DMS153 (cell line): ENCODE results near the gene COL5A1.
"Not testable (repeated sequence)": the region's sequence is repeated elsewhere in the genome, so short reads cannot be mapped to it uniquely, and the experiment has no call there.

Experiments
- DNase-seq: peaks from one replicate; lab custom pipeline; 2025; lab: John Stamatoyannopoulos, UW

Gene COL5A1

DNA sequence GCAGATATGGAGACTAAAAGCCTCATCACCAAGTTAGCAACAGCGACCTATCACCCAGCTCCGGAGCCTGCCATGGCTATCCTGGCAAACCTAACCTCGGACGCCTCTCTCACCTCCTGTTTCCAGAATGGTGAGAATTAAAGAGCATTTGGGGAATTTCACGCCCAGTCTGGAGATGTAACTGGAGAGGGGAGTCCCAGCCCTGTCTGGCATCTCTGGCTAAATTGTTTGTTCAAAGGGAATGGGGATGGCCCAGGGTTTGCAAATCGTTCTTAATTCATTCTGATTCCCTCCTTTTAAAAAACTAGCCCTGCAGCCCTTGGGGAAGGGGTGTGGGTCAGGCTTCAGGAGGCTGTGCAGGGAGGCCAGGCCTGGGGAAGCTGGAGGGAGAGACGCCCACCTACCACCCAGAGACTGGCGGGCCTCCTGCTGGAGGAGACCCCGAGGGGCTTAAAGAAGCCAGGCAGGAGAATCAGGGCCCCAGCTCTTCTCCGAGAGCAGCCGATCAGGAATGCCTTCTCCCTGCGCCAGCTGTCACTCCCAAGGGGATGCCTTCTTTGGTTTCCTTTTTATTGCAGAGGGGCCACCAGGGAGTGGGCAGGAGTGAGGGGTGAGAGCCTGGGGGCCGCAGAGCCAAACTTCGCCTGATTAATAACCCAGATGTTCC, 964 bp upstream of the COL5A1 start:
- no peak for DNase-seq

DNA sequence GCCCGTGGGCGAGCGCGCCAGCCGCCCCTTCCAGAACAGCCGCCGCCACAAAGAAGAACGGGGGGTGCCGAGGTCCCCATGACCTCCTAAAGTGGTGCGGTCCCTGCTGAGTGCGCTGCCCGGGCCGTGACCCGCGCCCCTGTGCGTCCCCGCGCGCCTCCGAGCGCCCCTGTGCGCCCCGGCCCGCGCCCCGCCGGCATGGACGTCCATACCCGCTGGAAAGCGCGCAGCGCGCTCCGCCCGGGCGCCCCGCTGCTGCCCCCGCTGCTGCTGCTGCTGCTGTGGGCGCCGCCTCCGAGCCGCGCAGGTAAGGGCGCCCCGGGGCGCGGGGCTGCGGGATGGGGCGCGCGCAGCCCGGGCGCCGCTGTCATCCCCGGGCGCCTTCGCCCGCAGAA, 384 bp downstream of the COL5A1 start:
- no peak for DNase-seq

DNA sequence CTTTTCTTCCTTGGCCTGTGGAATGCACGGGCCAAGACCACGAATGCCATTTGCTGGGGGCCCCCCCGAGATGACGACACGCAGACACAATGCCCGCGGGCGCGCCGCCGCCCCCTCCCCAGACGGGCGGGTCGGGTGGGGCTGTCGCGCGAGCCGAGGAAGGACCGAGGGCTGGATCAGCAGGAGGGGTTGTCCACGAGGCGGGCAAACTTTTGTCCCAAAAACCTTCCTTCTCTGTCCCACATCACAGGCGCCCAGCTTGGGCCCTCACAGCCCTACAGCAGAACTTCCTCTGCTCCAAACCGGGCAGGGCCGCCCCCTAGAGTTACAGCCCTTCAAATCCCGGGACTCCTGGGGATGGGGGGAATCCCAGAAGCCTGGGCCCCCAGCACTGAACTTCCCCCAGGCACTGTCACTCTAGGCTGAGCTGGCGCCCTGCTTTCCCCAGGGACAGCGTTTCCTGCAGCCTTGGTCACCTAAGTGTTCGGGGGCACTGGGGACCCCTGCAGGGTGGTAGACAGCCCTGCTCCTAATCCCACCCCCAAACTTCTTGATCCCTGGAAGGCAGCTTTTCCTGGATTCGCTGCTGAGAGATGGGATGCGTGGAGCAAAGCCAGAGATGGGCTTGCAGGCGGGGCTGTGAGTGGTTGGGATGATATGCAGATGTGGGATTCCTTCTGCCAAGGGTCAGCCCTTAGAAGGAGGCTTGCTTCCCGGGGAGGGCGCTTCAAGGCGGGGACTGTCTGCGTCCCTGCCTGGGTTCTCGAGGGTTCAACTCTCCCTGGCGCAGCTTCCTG, 980 bp downstream of the COL5A1 start:
- no peak for DNase-seq

DNA sequence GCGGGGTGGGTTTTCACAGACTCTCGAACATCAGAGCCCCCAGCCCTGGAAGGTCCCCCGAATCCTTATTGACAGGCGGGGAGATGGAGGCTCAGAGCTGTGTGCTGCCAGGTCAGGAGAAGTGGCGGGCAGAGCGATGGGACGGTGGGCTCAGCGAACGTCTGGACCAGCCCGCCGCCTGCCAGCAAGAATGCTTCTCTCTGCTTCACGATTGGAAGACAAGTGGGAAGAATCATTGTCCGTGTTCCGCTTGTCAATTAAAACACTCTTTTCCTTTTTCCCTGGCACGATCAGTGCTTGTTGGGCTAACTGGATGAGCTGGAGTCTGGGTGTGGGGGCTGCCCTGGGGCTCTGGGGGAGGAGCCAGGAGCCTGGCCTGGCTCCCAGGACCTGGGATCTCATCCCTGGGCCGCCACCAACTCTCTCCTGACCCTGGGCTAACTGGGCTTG, 1.6 kb downstream of the COL5A1 start:
- DNase-seq: no peak

DNA sequence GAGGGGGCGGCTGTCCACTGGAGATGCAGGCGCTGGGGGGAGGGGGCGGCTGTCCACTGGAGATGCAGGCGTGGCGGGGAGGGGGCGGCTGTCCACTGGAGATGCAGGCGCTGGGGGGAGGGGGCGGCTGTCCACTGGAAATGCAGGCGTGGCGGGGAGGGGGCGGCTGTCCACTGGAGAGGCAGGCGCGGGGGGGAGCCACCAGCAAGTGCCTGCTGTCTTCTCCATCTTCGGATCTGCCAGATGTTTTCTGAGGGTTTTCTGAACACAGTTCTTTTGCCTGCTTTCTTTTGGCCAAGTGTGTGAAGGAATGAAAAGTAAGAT, 2.8 kb downstream of the COL5A1 start:
- not testable (repeated sequence) for DNase-seq

DNA sequence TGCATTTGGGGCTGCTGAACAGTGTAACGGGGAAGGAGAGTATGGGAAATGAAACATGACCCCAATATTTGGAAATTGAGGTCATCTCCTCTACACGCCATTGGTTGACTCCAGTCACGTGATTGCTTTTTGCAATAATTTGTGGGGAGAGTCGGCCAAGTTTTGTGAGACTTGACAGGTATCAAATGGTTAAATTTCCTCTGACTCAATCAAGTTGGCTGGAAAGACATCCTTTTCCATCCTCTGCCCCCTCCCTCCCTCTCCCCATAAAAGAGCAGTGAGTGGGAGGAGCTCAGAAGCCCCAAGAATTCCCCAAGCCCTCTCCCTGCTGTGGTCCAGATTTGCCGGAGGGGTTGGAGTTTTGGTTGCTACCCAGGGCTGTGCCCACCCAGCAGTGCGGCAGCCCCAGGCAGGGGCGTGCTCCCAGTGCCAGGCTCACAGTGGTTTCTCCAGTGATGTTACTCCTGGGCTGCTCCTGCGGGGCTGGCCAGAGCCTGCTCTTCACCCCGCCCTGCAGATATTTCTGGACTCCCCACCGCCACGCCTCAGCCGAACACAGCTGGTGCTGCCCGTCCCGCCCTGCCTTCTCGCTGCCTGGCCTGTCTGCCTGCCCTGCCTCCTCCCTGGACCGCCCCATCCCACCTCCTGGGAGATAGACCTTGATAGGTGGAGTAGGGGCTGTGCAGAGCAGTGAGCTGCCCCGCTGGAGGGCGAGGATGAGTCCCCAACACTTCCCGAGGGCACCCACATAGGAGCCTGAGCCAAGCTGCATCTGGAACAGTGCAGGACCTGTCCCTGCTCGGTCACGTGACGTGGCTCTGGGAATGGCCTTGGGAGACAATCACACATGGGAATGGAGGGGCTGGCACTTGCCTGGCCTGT, 3.4 kb downstream of the COL5A1 start:
- no peak for DNase-seq

DNA sequence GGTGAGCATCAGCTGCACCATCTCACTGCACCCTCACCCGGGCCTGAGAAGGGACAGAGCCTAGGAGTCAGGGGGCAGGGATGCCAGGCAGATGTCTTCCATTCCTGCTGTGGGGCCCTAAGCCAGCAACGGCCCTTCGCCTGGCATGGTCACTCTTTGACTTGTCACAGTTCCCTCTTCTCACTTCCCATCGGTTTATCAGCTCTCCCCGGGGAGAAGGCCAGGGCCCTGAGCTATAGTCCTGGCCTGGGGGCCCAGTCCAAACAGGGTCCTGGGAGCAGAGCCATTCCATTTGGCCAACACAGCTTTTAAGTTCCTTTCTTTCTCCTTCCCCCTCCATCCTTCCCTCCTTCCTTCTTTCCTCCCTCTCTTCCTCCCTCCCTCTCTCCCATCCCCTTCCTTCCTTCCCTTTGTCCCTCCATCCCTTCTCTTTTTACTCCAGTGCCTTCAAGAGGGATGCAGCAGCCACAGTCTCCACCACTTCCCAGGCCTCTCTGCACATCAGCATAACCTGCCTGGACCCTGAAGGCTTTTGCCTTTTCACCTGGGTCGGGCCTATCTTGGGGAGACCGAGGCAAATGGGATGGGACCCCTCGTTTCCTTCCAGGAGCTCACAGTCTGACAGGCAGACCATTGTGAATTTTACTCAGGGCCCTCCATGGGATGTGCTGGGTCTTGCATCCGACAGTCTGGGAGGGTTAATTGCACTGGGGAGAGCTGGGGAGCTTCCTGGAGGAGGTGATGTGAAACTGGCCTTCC, 4.2 kb downstream of the COL5A1 start:
- no peak for DNase-seq

DNA sequence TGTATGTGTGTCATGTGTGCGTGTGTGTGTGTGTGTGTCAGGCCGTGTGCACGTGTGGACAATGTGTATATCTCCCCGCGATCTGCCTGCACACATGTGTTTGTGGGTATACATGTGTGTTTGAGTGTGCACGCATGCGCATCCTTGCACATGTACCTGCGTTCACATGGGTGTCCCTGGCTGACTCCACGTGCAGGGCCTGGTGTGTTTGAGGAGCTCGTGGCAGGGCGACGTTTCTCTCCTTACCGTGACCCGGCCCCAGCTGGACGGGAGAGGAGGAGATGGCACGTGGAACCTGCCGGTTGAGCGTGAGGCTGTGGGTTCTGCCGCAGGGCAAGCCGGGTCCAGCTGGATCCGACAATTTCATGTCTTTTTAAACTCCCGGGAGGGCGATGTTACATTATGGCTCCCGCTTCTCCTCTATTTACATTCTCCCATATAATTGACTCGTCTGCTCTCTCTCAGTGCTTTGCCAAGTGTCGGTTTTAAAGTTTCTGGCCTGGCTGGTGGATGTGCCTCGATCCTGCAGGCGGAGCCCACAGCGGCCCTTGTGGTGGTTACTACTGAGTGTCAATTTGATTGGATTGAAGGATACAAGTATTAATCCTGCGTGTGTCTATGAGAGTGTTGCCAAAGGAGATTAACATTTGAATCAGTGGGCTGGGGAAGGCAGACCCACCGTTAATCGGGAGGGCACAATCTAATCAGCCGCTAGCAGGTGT, 5.9 kb downstream of the COL5A1 start:
- no peak for DNase-seq

DNA sequence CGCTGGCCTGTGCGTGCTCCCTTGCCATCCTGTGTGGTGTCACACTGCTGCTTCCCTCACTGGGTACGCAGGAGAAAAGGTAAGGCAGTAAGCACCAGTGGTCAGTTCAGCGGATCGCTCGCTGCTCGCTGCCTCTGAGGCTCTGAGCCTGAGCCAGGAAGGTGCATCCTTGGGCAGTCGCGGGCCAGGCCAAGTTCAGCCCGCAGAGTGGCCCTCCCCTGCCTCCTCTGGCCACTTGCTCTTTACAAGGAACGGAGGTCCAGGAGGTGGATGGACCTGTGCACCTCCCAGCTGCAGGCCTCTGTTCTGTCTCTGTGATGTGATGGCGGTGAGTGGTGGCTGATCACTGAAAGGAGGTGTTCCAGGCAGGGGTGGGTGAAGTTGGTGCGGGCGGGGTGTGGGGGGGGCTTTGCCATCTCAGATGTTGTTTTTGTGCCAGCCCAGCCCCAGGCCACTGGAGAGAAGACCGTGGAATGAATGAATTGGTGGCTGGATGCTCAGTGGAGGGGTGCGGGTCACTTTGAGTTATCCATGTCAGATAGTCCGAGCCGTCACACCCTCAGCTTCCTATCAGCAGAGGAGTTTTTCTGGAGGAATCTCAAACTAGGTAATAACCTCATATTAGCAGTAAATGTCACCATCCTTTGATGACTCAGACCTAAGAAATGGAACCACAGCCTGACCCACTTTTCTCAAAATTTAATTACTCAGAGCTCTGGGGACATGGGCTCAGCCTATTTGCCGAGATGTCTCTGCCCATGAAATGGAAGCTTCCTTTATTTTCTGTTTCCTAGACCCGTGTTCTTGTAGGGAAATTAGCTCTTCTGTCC, 7.3 kb downstream of the COL5A1 start:
- no peak for DNase-seq

DNA sequence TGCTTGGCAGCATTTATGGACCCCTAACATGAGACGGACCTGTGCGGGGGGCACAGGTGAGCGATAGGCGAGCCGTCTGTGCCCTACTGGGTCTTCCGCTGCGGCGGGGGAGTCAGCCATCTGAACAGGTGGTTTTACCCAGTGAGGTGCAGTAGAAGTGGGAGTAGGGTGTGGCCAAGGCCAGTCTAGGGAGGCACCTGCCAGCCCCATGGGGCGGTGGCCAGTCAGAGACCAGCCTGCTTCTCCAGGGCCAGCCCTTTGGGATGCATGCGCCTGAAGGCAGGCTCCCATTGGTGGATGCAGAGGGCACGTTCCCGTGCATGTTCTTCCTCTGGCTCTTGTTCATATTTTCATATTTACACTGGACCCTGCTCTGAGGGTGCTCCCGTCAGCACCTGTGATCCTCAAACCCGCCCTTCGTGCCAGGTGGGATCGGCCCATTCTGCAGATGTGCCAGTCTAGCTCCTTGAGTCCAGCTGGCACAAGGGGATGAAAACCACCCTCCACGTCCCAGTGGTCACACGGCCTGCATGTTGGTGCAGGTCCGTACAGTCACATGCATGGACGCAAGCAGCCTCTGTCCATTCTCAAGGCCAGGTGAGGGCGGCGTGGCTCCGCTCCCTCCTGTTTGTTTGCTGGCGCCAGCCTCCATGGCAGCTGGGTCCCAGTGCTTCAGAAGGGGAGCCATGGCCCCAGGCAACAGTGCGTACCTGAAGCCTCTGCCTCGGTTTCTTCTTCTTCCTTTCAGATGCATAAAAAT, 9.0 kb downstream of the COL5A1 start:
- DNase-seq: no peak

DNA sequence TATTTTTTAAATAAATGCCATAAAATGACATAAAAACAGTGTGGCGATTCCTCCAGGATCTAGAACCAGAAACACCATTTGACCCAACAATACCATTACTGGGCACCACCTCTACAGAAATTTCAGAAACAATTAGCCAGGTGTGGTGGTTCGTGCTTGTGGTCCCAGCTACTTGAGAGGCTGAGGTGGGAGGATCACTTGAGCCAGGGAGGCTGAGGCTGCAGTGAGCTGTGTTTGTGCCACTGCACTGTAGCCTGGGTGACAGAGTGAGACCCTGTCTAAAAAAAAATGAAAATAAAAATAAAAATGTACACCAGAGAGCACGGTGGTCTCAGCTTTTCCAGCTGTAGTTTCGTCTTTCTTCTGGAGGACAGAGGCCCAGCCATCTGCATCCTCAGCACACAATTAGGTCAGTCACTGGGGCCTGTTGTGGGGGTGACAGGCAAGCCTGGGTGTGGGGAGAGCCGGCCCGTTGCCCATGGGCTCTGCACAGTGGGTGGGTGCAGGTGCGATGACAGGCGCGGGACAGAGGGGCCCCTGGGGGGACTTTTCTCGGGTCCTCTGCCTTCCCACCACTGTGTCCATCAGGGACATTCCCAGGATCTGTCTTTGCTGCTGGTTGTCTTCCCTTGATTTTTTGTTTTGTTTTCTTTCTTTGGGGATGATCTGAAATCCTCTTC, 9.8 kb downstream of the COL5A1 start:
- no peak for DNase-seq

DNA sequence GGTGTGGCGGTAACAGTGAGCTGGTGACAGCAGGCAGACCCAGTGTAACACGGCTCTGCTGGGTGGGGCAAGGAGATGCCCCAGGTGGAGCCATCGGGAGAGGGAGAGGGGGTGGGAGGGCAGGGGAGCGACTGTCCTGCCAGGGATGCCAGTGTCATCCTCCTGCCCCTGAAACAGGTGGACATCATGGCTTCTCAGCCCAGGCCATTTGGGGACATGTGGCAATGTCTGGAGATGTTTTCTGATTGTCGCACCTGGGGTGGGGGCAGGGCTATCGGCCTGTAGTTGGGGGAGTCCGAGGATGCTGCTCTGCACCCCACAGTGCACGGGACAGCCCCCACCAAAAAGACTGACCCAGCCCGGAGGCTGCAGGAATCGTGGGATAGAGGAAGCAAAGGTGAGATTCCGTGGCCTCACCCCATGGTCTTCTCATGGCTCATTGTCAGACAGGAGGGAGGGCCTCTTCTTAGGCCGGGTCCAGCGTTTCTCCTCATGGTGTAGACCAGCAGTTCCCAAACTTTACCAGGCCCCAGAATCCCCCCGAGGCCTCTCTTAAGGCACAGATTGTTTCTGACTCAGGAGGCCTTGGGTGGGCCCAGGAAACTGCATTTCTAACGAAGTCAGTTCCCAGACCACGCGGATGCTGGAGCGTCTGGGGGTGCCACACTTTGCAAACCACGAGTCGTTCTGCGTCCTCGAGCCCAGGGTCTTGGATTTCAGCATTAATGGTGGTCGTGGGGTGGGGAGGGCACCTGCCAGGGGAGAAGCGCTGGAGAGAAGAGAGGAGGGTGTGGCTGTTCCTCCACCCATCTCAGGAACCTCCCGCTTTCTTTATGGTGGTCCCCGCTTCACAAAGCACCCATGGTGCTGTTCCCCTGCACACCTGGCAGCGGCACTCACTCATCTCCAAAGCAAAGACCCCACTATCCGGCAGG, 11.0 kb downstream of the COL5A1 start:
- DNase-seq: no peak

DNA sequence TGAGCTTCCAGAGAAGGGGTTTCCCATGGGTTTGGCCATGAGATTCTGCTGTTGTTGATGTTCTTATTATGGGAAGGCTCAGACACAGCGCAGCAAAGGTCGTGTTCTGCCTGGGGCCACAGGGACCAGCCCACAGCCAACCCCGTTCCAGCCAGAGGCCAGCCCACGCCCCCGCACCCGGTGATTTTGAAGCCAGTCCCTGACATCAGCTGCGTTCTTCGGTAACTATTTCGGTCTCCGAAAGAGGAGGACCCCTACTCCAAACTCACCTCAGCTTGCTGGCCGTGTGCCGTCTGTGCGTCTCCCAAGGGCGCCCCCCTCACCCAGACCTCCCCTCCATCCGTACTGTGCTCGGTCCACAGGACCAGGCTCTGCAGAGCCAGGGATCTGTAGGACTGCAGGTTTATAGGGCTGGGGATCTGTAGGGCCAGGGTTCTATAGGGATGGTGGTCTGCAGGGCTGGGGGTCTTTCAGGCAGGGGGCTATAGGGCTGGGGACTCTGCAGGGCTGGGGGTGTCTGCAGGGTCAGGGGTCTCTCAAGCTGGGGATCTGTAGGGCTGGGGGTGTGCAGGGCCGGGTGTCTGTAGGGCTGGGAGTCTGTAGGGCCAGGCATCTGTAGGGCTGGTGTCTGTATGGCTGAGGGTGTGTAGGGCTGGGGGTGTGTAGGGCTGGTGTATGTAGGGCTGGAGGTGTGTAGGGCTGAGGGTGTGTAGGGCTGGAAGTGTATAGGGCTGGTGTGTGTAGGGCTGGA, 11.8 kb downstream of the COL5A1 start:
- no peak for DNase-seq

DNA sequence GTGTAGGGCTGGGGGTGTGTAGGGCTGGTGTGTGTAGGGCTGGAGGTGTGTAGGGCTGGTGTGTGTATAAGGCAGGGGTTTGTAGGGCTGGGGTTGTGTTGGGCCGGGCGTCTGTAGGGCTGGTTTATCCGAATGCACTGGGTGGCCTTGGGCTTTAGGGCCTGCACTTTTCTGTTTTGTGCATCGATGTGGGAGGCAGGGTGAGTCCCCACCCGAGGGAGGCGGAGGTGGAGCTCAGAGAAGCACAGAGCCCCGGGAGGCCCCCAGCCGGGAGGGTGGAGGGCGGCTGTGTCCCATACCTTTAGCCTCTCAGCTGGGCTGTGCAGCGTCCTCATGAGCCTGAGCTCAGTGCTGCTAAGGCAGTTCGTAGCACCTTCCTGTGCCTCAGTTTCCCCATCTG, 13.5 kb downstream of the COL5A1 start:
- no peak for DNase-seq

DNA sequence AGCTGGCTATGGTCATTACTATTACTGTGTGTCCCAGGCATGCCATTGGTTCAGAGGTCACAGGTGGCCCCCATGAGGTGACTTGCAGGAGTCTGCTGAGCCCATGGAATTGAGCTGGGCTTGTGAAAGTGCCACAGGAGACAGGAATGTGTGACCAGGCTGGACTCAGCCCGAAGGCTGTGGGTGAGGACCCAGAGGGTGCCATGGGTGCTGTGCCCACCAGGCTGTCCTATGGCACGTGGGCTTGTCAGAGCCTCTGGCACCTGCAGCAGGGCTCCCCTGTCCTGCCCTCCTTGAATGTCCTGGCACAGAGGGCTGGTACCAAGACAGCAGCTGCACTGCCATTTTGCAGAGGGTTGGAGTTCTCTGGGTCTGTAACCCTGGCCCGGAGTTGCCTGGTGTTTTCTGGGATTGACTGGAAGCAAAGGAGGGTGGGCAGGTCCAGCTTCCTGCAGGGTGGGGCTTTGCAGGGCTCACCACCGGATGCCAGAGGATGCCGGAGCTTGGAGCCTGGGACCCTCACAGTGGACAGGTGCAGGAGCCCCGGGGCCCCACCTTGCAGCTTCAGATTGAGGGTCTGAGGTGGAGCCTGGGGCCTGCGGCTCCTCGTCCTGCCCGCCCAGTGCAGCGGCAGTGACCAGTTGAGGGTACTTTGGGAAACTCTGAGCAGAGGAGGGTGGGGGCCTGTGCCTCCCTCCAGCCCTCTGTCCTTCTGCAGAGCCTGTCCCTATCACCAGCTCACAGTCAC, 14.2 kb downstream of the COL5A1 start:
- DNase-seq: no peak

DNA sequence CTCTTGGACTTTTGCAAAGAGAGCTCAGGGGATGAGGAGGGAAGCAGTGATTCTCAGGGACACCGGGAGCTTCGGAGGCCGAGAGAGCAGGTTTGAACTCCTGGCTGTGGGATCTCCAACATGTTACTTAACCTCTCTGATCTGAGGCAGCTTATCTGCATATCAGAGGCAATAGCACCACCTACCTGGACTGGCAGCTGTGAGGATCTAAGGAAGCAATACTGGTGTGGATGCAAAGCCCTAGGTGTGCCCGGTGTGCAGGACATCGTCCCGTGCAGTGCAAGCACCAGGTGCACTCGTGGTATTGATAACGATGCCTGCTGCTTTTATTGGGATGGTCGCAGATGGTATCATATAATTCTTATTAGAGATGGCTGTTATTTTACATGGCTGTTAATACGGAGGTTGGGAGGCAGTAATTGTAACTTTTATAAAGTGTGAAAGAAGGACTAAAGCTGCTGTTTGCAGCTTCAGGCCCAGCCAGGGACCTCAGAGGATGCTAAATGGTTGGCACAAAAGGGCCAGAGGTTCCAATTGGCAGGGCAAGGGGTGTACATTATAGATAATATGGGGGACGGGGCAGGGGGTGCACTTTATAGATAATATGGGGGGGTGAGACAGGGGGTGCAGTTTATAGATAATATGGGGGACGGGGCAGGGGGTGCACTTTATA, 14.9 kb downstream of the COL5A1 start:
- DNase-seq: peak; percentile 10
